Neuronal stem cell (in vitro differentiated cells): ENCODE data around the gene LAS1L.

ENCODE experiments used
- DNase-seq: peaks from one replicate; pipeline ENCODE4 v3.0.0-alpha.2; 2013; ENCODE audit warnings: low spot score
- H2AFZ ChIP-seq: one replicate; pipeline ENCODE4 v1.6.1; 2013; ENCODE audit warnings: mild to moderate bottlenecking, low read length, inconsistent platforms
- H2AK5ac ChIP-seq: 2 replicates; pipeline ENCODE4 v1.6.1; 2013; ENCODE audit warnings: low read depth, mild to moderate bottlenecking, inconsistent platforms, low read length, moderate library complexity, mixed read lengths
- H2BK120ac ChIP-seq: 2 replicates; pipeline ENCODE4 v1.6.1; 2013; ENCODE audit warnings: low read depth, mild to moderate bottlenecking, inconsistent platforms, low read length, moderate library complexity, mixed read lengths
- H2BK12ac ChIP-seq: one replicate; pipeline ENCODE4 v1.6.1; 2013; ENCODE audit warnings: low read length, inconsistent platforms
- H2BK15ac ChIP-seq: 2 replicates; pipeline ENCODE4 v1.6.1; 2013; ENCODE audit warnings: mild to moderate bottlenecking, low read length, inconsistent platforms, mixed read lengths
- H2BK5ac ChIP-seq: one replicate; pipeline ENCODE4 v1.6.1; 2013; ENCODE audit warnings: inconsistent platforms, mild to moderate bottlenecking, low read length, moderate library complexity
- H3K14ac ChIP-seq: one replicate; pipeline ENCODE4 v1.6.1; 2013; ENCODE audit warnings: low read length, inconsistent platforms
- H3K18ac ChIP-seq: 2 replicates; pipeline ENCODE4 v1.6.1; 2013; ENCODE audit warnings: low read length, inconsistent platforms
- H3K23ac ChIP-seq: 2 replicates; pipeline ENCODE4 v1.6.1; 2013; ENCODE audit warnings: low read depth, mild to moderate bottlenecking, mixed read lengths, low read length, inconsistent platforms; ENCODE audit not compliant: poor library complexity
- H3K27ac ChIP-seq: replicated peaks from 3 replicates; pipeline ENCODE4 v1.5.1; 2013; ENCODE audit warnings: low read length, inconsistent platforms
- H3K27me3 ChIP-seq, 3 experiments: 2 replicates each; pipeline ENCODE4 v1.6.1; 2013; ENCODE audit warnings: low read length in 3 of 3, mild to moderate bottlenecking in 2 of 3, inconsistent platforms in 1 of 3, low read depth in 1 of 3, mixed read lengths in 1 of 3, moderate library complexity in 1 of 3; ENCODE audit not compliant: control insufficient read depth in 3 of 3, insufficient read depth in 3 of 3
- H3K36me3 ChIP-seq, 2 donors: replicated peaks in 1 of 2; 2 replicates each; pipeline ENCODE4 v1.6.1; 2013; ENCODE audit warnings: low read length in 2 of 2; ENCODE audit not compliant: control insufficient read depth in 2 of 2, insufficient read depth in 2 of 2
- H3K4ac ChIP-seq: 2 replicates; pipeline ENCODE4 v1.6.1; 2013; ENCODE audit warnings: inconsistent platforms, mild to moderate bottlenecking, low read length, moderate library complexity
- H3K4me1 ChIP-seq, 2 donors: 1 replicate in 1 of 2; 2 replicates in 1 of 2; pipeline ENCODE4 v1.6.1; 2013; ENCODE audit warnings: low read length in 2 of 2, low read depth in 1 of 2; ENCODE audit not compliant: control insufficient read depth in 2 of 2, insufficient read depth in 1 of 2
- H3K4me2 ChIP-seq: one replicate; pipeline ENCODE4 v1.6.1; 2013; ENCODE audit warnings: mild to moderate bottlenecking, low read length, inconsistent platforms; ENCODE audit not compliant: insufficient read depth, poor library complexity, severe bottlenecking
- H3K4me3 ChIP-seq, 2 donors: 2 replicates each; pipeline ENCODE4 v1.5.1; 2013; ENCODE audit warnings: low read length in 2 of 2, mild to moderate bottlenecking in 2 of 2, inconsistent platforms in 1 of 2, moderate library complexity in 1 of 2
- H3K79me1 ChIP-seq: one replicate; pipeline ENCODE4 v1.6.1; 2013; ENCODE audit warnings: low read depth, mild to moderate bottlenecking, inconsistent platforms, low read length, moderate library complexity
- H3K9ac ChIP-seq: one replicate; pipeline ENCODE4 v1.6.1; 2013; ENCODE audit warnings: mild to moderate bottlenecking, low read depth, low read length, inconsistent platforms; ENCODE audit not compliant: poor library complexity
- H3K9me3 ChIP-seq, 2 donors: replicated peaks in 1 of 2; 2 replicates each; pipeline versions ENCODE3 to v1.6.1; 2013; ENCODE audit warnings: low read length in 2 of 2, mild to moderate bottlenecking in 2 of 2, inconsistent platforms in 1 of 2, low read depth in 1 of 2, mixed read lengths in 1 of 2, moderate library complexity in 1 of 2; ENCODE audit not compliant: control insufficient read depth in 2 of 2, insufficient read depth in 1 of 2
- H4K8ac ChIP-seq: one replicate; pipeline ENCODE4 v1.6.1; 2013; ENCODE audit warnings: low read depth, mild to moderate bottlenecking, inconsistent platforms, low read length, moderate library complexity
- H4K91ac ChIP-seq: one replicate; pipeline ENCODE4 v1.6.1; 2013; ENCODE audit warnings: low read length, low read depth, mild to moderate bottlenecking, inconsistent platforms; ENCODE audit not compliant: poor library complexity
- WGBS, 2 donors: extraction: QIAGEN DNeasy Blood & Tissue Kit; methylation state at CpG; one replicate each; pipeline ENCODE4 v1.1.7; 2013; ENCODE audit warnings: missing lambda C conversion rate in 2 of 2, mixed read lengths in 1 of 2; ENCODE audit not compliant: insufficient read length in 2 of 2, insufficient replicate concordance in 1 of 2; ENCODE audit errors: extremely low coverage in 2 of 2; 5-methylcytosine and 5-hydroxymethylcytosine counted together

The LAS1L gene

GRCh38 chrX:65576160-65576559, 41.6 kb upstream of the LAS1L start:
- DNase-seq = no peak
- H2BK120ac ChIP-seq = no peak overlapping the region
- H2BK12ac ChIP-seq = no peak overlapping the region
- no peak overlapping the region for H2AFZ ChIP-seq
- no peak overlapping the region for H3K14ac ChIP-seq
- peaks cover 0 to 5% (median 0%) of the 10 kb centered on the region in 3 experiments for H3K27me3 ChIP-seq
- no peaks in the 10 kb centered on the region for H3K4me1 ChIP-seq
- no peak overlapping the region for H4K91ac ChIP-seq
- no peaks in the 10 kb centered on the region for H3K79me1 ChIP-seq
- H2BK15ac ChIP-seq = no peak overlapping the region
- H4K8ac ChIP-seq = no peak overlapping the region
- H3K4ac ChIP-seq = no peak overlapping the region
- H3K18ac ChIP-seq = no peak overlapping the region
- H3K9ac ChIP-seq = no peak overlapping the region
- no peak overlapping the region for H3K4me3 ChIP-seq
- H2AK5ac ChIP-seq = no peak overlapping the region
- H3K23ac ChIP-seq = no peak overlapping the region
- no peak overlapping the region for H3K4me2 ChIP-seq
- H3K36me3 ChIP-seq = no peaks in the 10 kb centered on the region
- H3K9me3 ChIP-seq = no peaks in the 10 kb centered on the region
- H3K27ac ChIP-seq = no peak overlapping the region
- no peak overlapping the region for H2BK5ac ChIP-seq

- Histone ChIP-seq H3K36me3 (no peaks in the 10 kb centered on the region), H3K23ac (no peak overlapping the region), H3K27ac (no peak overlapping the region), H3K14ac (no peak overlapping the region), H3K27me3 (peaks cover 0 to 2% (median 0%) of the 10 kb centered on the region in 3 experiments), H2BK120ac (no peak overlapping the region), H2BK5ac (no peak overlapping the region), H3K18ac (no peak overlapping the region), H2AFZ (no peak overlapping the region), H4K8ac (no peak overlapping the region), H4K91ac (no peak overlapping the region), H3K9me3 (no peaks in the 10 kb centered on the region), H3K4me3 (no peak overlapping the region), H3K4me2 (no peak overlapping the region), H2BK12ac (no peak overlapping the region), H3K79me1 (no peaks in the 10 kb centered on the region), H3K4me1 (no peaks in the 10 kb centered on the region), H2AK5ac (no peak overlapping the region), H3K4ac (no peak overlapping the region), H2BK15ac (no peak overlapping the region), H3K9ac (no peak overlapping the region)
- WGBS, 2 donors = no CpG with 5 or more reads among the region's 3 CpGs
- no peak for DNase-seq
Measured at GRCh38 chrX:65575022-65575421, 40.4 kb upstream of the LAS1L start.

- H2BK15ac ChIP-seq = no peak overlapping the region
- H3K36me3 ChIP-seq = no peaks in the 10 kb centered on the region
- no peak overlapping the region for H4K8ac ChIP-seq
- H3K4me1 ChIP-seq = no peaks in the 10 kb centered on the region
- H3K27me3 ChIP-seq = no peaks in the 10 kb centered on the region
- H3K4ac ChIP-seq = no peak overlapping the region
- DNase-seq = no peak
- no CpG with 5 or more reads among the region's 2 CpGs for WGBS, 2 donors
- H4K91ac ChIP-seq = no peak overlapping the region
- no peak overlapping the region for H3K14ac ChIP-seq
- no peak overlapping the region for H2BK12ac ChIP-seq
- no peak overlapping the region for H2AK5ac ChIP-seq
- no peak overlapping the region for H2BK5ac ChIP-seq
- no peak overlapping the region for H2AFZ ChIP-seq
- H3K4me2 ChIP-seq = no peak overlapping the region
- no peak overlapping the region for H2BK120ac ChIP-seq
- H3K27ac ChIP-seq = no peak overlapping the region
- no peak overlapping the region for H3K9ac ChIP-seq
- H3K4me3 ChIP-seq = no peak overlapping the region
- H3K23ac ChIP-seq = no peak overlapping the region
- H3K79me1 ChIP-seq = no peaks in the 10 kb centered on the region
- no peak overlapping the region for H3K18ac ChIP-seq
- H3K9me3 ChIP-seq = no peaks in the 10 kb centered on the region
Measured at GRCh38 chrX:65574356-65574755, 39.8 kb upstream of the LAS1L start.

DNA sequence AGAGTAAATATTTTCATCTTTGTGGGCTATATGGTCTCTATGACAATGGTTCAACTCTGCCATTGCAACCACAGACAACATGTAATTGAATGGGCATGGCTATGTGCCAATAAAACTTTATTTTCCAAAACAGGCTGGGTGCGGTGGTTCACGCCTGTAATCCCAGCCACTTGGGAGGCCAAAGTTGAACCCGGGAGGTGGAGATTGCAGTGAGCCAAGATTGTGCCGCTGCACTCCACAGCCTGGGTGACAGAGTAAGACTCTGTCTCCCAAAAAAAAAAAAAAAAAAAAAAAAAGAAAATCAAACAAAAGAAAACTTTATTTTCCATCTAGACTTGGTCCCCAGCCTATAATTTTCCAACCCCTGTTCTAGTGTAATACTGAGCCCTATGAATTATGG, 38.4 kb upstream of the LAS1L start:
- Histone ChIP-seq H2BK5ac (no peak overlapping the region), H3K79me1 (no peaks in the 10 kb centered on the region), H3K4me3 (no peak overlapping the region), H4K8ac (no peak overlapping the region), H3K4me2 (no peak overlapping the region), H3K9me3 (no peaks in the 10 kb centered on the region), H3K27me3 (no peaks in the 10 kb centered on the region), H3K4me1 (no peaks in the 10 kb centered on the region), H3K14ac (no peak overlapping the region), H2AK5ac (no peak overlapping the region), H2AFZ (no peak overlapping the region), H3K9ac (no peak overlapping the region), H2BK120ac (no peak overlapping the region), H2BK15ac (no peak overlapping the region), H4K91ac (no peak overlapping the region), H2BK12ac (no peak overlapping the region), H3K4ac (no peak overlapping the region), H3K27ac (no peak overlapping the region), H3K18ac (no peak overlapping the region), H3K23ac (no peak overlapping the region), H3K36me3 (no peaks in the 10 kb centered on the region)
- no CpG with 5 or more reads among the region's 4 CpGs for WGBS, 2 donors
- no peak for DNase-seq
